ENCODE data around the gene COL9A3.

GRCh38 chr20:62779417-62779685 lies 37.5 kb upstream of the COL9A3 start:
- TF ChIP-seq CTCF (IDR thresholded peaks at IDR 0.05; ENCODE audit: low read depth, low read length) (no peak), EZH2phosphoT487 (IDR thresholded peaks at IDR 0.05; ENCODE audit: low read depth) (no peak)

Measured in OCI-LY3 (cell line).